ENCODE data around the gene PLVAP.

PLVAP gene

DNA sequence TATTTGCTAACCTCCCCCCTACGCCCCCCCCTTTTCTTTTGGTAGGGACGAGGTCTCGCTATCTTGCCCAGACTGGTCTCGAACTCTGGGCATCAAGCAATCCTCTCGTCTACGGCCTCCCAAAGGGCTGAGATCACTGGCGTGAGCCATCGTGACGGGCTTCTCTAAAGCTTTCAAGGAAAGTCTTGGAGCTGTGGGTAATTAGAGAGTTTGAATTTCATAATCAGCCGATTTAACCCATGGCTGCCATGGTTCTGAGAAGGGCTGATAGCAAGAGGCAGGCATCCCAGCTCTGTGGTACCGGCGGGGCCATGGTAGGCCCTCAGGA is 73.2 kb downstream of the PLVAP start:
- peak overlapping the region; percentile 49 for H3K56ac ChIP-seq (ENCODE audit: low read length)
- DNase-seq, result no peak
- H3K4me2 ChIP-seq (ENCODE audit: low read length), result no peak overlapping the region
- H2BK120ac ChIP-seq (ENCODE audit: low read depth, low read length), result no peak overlapping the region
- H3K79me2 ChIP-seq (ENCODE audit: control insufficient read depth, insufficient read depth, low read length), result no peaks in the 10 kb centered on the region
- H3K4ac ChIP-seq (ENCODE audit: low read depth, low read length), result peak overlapping the region; percentile 27
- H3K79me1 ChIP-seq (ENCODE audit: low read length), result no peaks in the 10 kb centered on the region
- no peak overlapping the region for H4K5ac ChIP-seq (ENCODE audit: low read length)
- WGBS (ENCODE audit: extremely low coverage, insufficient coverage, low lambda C conversion rate), result no CpG with 5 or more reads among the region's 12 CpGs
- H4K8ac ChIP-seq (ENCODE audit: low read depth, low read length), result no peak overlapping the region
- H3K4me1 ChIP-seq (ENCODE audit: control insufficient read depth, low read depth, low read length), result peaks cover 4% of the 10 kb centered on the region
- H3K9ac ChIP-seq (ENCODE audit: low read length), result no peak overlapping the region
- no peak overlapping the region for H3K27ac ChIP-seq (ENCODE audit: low read depth, low read length)
- H2BK5ac ChIP-seq (ENCODE audit: low read length), result no peak overlapping the region
- H3K36me3 ChIP-seq (ENCODE audit: control insufficient read depth, insufficient read depth, low read length), result no peaks in the 10 kb centered on the region
- no peak overlapping the region for H2AK5ac ChIP-seq (ENCODE audit: low read length)
- no peak overlapping the region for H2BK15ac ChIP-seq (replicated peaks; ENCODE audit: low read depth)
- no peak overlapping the region for H3K4me3 ChIP-seq (ENCODE audit: low read length)
- peak overlapping the region; percentile 64 for H3K18ac ChIP-seq (ENCODE audit: low read length)
- no peak overlapping the region for H3K23ac ChIP-seq (ENCODE audit: low read length)
- no peaks in the 10 kb centered on the region for H3K27me3 ChIP-seq (ENCODE audit: insufficient read depth, low read length, poor library complexity)

DNA sequence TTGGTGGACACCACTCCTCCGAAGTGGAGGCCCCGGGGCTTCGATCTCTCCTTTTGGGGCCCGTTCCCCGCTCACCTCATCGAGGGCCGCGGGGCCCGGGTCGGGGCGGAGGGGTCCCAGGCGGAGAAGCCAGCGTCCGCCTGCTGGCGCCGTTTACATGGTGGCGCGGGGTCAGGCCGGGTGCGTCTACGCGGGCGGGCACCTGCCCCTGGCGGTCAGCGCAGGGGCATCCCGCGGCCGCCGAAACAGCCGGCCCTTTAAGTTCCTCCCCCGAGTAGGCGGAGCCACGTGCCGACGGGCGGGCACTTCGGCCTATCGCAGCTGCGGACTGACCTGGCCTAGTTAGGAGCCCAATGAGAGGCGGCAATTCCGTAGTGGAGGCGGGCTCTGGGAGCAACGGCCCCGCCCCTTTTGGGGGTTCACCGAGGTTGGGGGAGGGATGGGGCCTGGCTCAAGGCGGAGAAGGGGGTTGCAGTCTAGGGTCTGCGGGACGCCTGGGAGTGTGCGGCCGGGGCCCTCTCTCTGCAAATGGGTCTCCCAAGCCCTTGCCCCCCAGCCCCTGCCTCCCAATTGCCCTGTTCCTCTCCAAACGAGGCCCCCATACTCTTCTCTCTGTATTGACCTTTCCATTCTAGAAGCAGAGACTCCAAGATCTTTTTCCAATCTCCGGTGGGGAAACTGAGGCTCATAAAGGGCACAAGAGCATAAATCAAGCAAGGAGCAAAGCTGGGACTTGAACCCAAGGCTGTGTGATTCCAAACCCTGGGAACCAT is 73.8 kb downstream of the PLVAP start, which contains the start of gene ABHD8:
Gene ABHD8 (minus strand): TSS at position 259 of the 773 bp plus-strand sequence. CDS start 1,809 bp downstream, outside the sequence.
- Histone ChIP-seq H3K4ac (ENCODE audit: low read depth, low read length) (peak within 1 kb of the TSS; percentile 27), H2BK5ac (ENCODE audit: low read length) (no peak within 1 kb of the TSS)

DNA sequence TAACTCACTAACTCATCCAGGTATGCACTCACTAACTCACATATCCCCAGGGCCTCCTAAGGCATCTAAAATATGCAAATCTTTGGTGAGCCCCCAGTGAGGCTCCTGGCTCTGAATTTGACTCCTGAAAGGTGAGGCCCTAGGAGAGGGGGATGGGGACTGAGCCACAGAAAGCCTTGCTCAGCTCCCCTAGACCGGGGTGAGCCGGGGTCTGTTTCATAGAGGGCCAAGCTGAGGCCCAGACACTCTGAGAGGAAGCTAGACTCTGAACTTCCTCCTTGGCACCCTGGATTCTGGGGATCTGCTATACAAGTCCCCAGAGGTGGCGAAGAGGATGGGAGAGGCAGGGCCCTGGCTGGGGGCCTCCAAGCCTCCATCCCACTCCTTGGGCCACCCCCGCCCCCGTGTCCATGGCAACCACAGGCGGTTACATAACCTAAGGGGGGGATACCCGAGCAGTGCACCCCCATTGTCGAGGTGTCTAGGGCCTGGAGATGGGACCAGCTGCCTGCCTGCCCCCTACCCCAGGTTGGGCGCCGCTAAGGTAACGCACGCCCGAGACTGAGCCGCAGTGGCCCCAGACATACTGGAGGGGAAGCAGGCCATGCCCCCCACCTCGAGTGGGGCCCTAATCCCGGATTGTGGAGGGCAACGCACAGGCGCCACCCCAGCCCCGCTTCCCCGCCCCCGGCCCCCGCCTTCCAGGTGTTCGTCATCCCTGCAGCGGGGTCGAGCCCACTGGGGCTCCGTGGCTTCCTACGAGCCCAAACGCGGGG is 74.6 kb downstream of the PLVAP start:
- Histone ChIP-seq H4K5ac (ENCODE audit: low read length) (no peak overlapping the region), H3K23ac (ENCODE audit: low read length) (no peak overlapping the region), H3K4me3 (ENCODE audit: low read length) (peak overlapping the region; percentile 19), H2AK5ac (ENCODE audit: low read length) (no peak overlapping the region), H3K4me2 (ENCODE audit: low read length) (peak overlapping the region; percentile 64), H3K79me2 (ENCODE audit: control insufficient read depth, insufficient read depth, low read length) (no peaks in the 10 kb centered on the region), H2BK15ac (replicated peaks; ENCODE audit: low read depth) (no peak overlapping the region), H3K9ac (ENCODE audit: low read length) (peak overlapping the region; percentile 68), H3K18ac (ENCODE audit: low read length) (peak overlapping the region; percentile 64), H3K27ac (ENCODE audit: low read depth, low read length) (no peak overlapping the region), H2BK5ac (ENCODE audit: low read length) (no peak overlapping the region), H3K79me1 (ENCODE audit: low read length) (no peaks in the 10 kb centered on the region), H4K8ac (ENCODE audit: low read depth, low read length) (no peak overlapping the region), H3K36me3 (ENCODE audit: control insufficient read depth, insufficient read depth, low read length) (peaks cover 2% of the 10 kb centered on the region), H3K56ac (ENCODE audit: low read length) (peak overlapping the region; percentile 67), H3K4ac (ENCODE audit: low read depth, low read length) (no peak overlapping the region), H2BK120ac (ENCODE audit: low read depth, low read length) (no peak overlapping the region), H3K4me1 (ENCODE audit: control insufficient read depth, low read depth, low read length) (peaks cover 4% of the 10 kb centered on the region), H3K27me3 (ENCODE audit: insufficient read depth, low read length, poor library complexity) (no peaks in the 10 kb centered on the region)
- WGBS (ENCODE audit: extremely low coverage, insufficient coverage, low lambda C conversion rate), result no CpG with 5 or more reads among the region's 29 CpGs
- peak; percentile 77 for DNase-seq

More for the DNA sequence above, 73.8 kb downstream of the PLVAP start, which contains the start of gene ABHD8:
- Histone ChIP-seq H3K4me3 (ENCODE audit: low read length) (peak within 1 kb of the TSS; percentile 19), H3K36me3 (ENCODE audit: control insufficient read depth, insufficient read depth, low read length) (peaks cover under 1% of the 10 kb centered on the region), H3K4me1 (ENCODE audit: control insufficient read depth, low read depth, low read length) (peaks cover 4% of the 10 kb centered on the region), H3K23ac (ENCODE audit: low read length) (no peak within 1 kb of the TSS), H4K8ac (ENCODE audit: low read depth, low read length) (no peak within 1 kb of the TSS), H3K79me1 (ENCODE audit: low read length) (no peaks in the 10 kb centered on the region), H3K56ac (ENCODE audit: low read length) (peak within 1 kb of the TSS; percentile 67), H2AK5ac (ENCODE audit: low read length) (no peak within 1 kb of the TSS), H3K27me3 (ENCODE audit: insufficient read depth, low read length, poor library complexity) (no peaks in the 10 kb centered on the region), H3K18ac (ENCODE audit: low read length) (peak within 1 kb of the TSS; percentile 64), H2BK120ac (ENCODE audit: low read depth, low read length) (no peak within 1 kb of the TSS), H3K4me2 (ENCODE audit: low read length) (peak within 1 kb of the TSS; percentile 64), H4K5ac (ENCODE audit: low read length) (no peak within 1 kb of the TSS), H3K79me2 (ENCODE audit: control insufficient read depth, insufficient read depth, low read length) (no peaks in the 10 kb centered on the region), H3K27ac (ENCODE audit: low read depth, low read length) (no peak within 1 kb of the TSS), H3K9ac (ENCODE audit: low read length) (peak within 1 kb of the TSS; percentile 68), H2BK15ac (replicated peaks; ENCODE audit: low read depth) (no peak within 1 kb of the TSS)
- no CpG with 5 or more reads among the region's 52 CpGs for WGBS (ENCODE audit: extremely low coverage, insufficient coverage, low lambda C conversion rate)
- peak; percentile 97 for DNase-seq
